Kidney glomerular epithelial cell (primary cell): ENCODE measurements around the gene CD36.

Source experiments
- DNase-seq: peaks from one replicate; lab custom pipeline; 2025; lab: John Stamatoyannopoulos, UW

Gene CD36

DNA sequence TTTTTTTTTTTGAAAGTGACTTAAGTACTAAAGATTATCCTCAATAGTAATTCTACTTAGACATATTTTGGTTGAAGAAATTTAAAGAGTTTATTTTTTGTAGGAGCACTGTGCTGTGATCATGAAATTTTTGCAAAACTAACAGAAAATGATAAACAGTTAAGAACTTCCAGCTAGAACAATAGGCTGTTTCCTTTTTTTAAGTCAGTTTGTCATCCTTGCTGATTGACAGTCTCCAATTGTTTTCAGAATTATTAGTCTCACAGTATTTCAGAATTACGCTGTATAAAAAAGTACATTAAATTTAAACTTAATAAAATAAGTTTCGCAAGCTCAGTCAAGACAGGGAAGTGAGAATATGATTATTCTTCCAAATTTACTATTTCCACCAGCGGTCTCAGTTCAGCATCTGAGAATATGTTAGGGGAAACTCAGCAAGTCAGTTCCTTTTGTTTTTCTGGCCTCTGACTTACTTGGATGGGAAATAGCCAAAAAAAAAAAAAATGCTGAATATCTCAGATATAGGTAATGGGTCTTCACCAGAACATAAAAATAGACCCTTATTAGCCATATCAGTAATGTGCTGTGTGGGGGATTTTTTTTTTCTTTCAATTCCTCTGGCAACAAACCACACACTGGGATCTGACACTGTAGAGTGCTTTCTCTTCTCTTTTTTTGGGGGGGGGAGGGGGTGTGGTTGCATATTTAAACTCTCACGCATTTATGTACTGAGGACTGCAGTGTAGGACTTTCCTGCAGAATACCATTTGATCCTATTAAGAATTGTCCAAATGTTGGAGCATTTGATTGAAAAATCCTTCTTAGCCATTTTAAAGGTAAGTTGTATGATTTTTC, at the start of gene CD36:
Gene CD36, plus strand, starts transcription at position 732 of the 855 bp plus-strand sequence. CDS start 8,099 bp downstream, outside the sequence.
- DNase-seq: no peak

DNA sequence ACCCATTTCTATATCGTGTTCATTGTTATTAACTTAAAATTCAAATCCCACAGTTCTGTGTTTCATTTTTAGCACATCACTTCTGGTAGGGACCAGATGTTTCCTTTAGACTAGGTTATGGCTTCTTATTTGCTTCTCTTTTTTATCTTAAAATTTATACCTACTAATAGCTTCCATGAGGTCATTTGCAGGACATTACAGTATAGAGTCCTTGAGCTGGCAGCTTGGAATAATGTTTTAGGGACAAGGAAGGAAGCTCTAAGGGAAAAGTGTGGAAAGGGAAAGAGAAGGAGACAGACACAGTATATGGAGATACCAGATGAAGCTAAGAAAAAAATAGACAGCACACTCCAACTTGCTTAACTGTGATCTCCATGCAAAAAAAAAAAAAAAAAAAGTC, 48.8 kb upstream of the CD36 start:
- DNase-seq: no peak

DNA sequence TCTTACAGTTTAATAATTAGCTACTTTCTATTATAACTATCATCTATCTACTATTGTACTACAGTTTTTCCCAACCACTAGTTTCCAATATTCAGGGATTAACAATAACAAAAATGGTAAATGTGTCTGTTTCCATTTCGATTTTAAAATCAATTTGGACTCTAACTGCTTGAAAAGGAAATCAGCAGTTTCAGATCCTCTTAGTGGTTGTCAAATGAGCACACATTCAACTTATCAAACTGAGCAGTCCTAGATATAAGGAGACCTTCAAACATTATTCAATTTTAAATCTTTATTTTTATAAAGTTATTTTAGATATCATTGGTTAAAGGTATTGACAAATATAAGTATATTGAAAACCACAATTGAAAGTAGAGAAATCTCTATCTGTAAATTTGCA, 46.8 kb upstream of the CD36 start:
- no peak for DNase-seq

DNA sequence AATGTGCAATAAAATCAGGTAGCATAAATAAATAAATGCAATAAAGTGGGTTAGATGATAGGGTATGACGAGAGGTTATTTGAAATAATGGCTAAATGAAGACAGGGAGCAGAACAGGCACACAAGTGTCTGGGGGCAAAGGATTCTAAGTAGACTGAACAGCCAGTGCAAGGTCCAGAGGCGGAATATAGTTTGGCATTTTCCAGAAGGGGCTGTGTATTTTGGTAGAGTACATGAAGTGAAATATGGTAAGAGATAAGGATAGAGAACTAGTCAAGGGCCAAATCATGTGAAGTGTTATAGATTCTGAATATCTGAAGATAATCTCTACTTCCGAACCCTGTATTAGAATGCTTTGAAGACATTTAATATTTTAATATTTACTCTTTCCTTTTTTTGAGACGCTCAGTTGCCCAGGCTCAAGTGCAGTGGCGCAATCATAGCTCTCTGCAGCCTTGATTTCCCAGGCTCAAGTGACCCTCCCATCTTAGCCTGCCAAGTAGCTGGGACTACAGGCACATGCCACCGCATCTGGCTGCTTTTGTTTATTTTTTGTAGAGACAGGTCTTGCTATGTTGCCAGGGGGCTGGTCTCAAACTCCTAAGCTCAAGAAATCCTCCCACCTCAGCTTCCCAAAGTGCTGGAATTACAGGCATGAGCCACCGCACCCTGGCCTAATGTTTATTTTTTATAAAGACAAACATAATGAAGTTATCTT, 44.4 kb upstream of the CD36 start:
- DNase-seq: no peak

DNA sequence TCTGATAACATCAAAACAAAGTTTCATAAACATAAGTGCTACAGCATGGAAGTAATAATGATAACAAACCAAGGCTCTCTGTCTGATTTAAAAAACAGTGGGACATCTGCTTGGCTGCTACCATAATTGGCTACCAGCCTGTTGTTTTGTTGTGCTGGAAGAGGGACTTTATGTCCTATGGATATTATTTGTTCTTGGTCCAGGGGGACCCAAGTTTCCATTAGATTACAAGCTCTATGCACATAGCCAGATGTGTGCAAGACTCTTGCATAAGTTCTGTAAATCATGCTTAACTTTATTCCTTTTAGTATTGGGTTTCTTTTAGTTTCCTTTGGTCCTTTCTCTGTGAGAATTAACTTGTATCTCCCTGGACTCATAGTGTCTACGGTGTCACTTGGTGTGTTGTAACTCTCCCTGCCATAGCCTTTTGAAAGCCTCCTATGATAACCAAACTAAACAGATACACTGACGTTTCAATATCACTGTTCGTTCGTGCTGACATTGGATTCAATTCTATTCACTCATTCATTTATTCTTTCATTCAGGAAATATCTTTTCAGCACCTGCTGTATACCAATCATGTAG, 41.4 kb upstream of the CD36 start:
- DNase-seq: no peak

DNA sequence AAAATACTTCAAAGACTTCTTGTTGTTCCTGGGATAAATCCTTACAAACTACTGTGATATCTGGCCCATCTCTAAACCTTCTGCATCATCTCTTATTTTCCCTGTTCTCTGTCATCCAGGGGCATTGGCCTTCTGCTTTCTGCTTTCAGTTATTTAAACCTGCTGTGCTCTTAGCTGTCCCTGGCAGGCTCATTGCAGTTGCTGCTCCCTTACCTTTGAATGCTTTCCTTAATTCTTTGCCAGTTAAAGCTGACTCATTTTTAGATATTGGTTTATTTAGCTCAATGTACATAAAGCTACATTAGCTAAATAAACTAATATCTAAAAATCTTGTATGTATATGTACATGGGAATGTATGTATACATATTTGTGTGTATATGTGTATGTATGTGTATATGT, 40.6 kb upstream of the CD36 start:
- DNase-seq: no peak

DNA sequence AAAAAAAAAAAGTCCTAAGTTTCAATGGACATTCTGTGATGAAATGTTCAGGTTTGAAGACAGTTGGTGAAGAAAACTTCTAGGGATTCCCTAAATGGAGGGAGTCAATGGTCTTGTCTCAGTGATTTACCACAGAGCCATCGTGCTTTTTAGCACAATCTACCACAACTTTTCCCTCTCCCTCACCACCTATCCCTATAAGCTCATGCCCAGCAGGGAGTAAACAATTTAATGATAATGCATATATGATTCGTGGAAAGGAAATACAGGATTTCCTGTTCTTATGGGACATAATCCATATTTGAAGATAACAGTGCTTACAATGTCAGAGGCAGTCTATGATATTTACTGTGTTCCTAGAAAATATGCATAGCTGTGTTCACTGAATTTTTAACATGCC, 38.4 kb upstream of the CD36 start:
- DNase-seq: no peak

DNA sequence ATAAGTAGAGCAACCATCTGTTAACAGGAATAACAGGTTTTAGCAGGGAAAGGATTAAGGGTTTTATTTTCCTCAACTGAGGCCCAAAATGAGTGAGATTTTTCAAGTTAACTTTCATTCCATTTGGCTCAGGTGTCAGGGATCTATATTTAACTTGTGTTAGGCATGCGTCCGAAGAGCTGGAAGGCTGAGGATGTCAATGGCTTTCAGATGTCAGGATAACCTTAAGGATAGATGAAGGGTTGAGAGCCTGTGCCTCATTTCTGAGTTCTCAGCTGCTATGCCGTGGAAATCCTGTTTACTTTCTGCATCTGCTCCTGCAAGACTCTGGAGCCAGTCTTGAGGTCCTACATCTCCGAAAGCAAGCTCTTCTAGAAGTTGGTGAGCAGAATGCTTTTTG, 36.4 kb upstream of the CD36 start:
- no peak for DNase-seq

DNA sequence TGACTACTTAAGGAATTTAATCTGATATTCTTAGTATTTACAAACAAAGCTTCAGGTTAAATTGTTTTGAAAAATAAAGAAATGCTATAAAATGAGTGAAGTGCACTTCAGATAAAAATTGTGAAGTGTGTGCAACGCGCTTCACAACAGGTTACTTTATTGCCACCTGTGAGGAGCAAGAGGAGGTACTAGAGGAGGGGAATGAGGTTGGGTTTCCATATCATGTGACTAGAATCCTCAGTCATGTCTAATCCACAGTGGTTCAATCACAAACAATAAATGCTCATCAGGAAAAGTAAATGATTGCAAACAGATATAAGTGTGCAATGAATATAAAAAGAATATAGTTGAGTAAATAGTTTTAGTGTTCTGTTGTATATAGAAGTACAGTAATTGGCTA, 34.5 kb upstream of the CD36 start:
- DNase-seq: no peak

DNA sequence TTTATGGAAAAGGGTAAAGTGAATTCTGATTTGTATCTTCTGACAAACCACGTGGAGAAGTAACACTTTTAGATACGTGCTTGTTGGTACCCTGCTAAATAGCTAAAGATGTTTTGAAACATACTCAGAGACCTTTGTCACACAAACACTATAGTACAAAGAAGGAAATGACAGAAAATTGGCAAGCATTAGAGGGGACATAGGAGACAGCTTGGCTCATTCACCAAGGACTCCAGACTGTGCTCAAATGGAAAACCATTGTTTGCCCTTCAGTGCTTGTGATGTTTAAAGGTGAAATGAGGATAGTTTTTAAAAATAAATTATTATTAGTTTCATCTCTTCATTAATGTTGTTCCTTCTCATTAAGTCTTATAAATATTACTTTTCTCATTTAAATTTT, 34.0 kb upstream of the CD36 start:
- no peak for DNase-seq

DNA sequence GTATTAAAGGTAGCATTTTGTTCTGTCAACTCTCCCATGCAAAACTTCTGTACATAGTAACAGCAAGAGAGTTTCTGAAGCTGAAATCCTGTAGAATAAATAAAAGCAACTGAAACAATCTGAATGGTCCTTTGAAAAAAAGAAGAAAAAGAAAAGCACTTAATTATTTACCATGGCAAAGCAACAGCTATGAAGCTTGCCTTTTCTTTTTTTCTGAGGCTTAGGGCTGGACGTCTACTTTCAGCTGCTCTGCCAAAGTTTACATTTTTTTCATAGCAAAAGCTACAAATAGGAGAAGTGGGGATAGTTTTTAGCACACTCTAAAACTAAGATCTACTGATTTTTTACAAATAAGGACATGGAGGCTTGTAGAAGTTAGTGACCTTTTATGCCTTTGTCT, 31.3 kb upstream of the CD36 start:
- no peak for DNase-seq

DNA sequence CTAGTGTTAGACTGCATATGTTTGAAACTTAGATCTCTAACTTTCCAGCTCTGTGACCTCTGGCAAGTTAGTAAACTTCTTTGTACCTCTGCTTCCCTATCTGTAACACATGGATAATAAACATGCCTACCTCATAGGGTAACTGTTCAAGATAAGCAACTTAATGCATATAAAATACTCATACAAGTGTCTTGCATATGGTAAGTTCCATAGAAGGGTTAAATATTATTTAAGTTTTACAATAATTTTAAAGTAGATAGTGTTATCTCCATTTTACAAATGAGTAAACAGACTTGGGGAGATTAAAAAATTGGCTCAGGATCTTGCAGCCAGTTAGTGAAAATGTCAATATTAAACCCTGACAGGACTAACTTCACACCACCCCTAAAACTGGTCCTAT, 30.1 kb upstream of the CD36 start:
- no peak for DNase-seq

DNA sequence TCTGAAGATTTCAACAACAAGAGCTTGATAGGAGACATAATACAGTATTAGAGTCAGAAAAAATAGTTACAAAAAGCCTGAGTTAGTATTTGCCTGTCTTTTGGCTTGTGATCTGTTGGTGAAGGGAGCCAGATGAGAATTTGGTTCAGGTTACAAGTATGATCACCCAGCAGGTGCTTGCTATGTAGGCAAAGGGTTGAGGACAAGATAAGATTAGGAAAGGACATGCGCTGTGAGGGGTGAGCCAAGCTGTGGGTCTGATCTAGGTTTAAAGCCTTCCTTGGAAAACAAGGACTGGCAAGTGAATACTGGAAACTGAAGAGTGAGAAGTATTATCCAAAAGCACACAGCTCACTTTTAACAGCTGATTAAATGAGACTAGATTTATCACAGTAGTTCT, 28.7 kb upstream of the CD36 start:
- no peak for DNase-seq

DNA sequence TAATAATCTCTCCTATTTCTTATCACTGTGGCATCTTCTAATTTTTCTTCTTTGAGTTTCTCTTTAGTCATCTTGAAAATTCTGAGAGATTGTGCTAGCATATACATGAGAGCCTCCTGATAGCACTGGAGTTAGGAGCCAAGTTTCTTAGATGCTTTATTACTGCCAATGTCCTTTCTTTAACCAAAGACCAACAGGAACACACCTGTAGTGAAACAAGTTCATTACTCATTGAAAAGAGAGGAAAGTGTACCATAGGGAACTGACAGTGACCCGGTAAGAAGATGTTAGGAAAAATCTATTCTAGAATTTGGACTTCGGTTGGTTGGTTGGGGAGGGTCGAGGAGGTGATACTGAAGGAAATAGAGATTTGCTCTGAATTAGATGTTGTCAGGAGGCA, 27.1 kb upstream of the CD36 start:
- no peak for DNase-seq

DNA sequence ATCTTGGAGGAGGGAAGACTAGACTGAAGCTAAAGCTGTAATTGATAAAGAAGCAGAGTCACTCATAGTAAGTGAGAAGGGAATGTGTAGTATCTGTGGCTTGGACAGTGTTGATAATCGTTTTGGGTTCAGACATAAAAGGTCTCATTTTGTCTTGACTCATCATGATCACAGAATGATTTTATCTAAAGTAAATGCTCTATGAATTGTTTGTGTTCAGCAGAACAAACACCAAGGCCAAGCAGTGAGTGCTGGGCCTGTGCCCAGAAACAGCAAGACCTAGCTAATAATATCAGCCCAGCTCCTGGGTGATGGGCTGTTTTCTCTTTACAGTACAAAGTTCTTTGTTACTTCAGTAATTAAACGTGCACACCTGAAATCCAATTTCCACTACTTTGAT, 26.7 kb upstream of the CD36 start:
- DNase-seq: peak; percentile 20

DNA sequence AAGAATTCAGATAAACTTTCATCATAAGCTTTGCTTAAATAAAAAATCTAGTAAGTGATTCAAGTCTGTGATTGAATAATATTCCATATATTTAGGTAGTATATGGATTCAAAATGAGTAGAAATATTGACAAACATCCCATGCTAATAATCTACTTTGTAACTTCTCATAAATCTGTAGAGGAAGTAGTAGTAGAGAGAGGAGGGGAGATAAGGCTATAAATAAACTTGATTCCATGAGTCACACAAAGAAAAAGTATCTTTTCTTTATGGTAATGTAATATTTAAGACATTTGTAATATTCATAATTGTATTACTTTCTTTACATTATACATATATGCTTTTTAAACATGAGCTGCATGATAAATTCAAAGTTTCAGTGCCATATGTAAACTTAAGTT, 25.6 kb upstream of the CD36 start:
- no peak for DNase-seq

DNA sequence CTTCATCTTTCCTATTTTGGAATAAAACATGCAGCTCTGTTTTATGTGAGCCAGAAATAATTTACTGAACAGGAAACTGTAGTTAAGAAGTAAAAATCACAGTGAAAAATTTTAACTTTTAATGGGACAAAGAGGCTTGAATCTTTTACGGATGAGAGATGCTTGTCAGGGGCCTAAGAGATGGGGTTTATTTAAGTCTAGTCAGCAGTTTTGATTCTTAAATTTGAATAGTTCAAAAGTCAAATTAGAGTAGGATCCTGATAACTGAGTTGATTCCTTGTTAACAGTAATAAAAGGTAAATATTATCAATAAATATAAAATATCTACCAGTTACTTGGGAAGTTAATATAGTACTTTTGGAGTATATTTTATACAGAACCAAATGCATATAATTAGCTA, 24.9 kb upstream of the CD36 start:
- DNase-seq: no peak

DNA sequence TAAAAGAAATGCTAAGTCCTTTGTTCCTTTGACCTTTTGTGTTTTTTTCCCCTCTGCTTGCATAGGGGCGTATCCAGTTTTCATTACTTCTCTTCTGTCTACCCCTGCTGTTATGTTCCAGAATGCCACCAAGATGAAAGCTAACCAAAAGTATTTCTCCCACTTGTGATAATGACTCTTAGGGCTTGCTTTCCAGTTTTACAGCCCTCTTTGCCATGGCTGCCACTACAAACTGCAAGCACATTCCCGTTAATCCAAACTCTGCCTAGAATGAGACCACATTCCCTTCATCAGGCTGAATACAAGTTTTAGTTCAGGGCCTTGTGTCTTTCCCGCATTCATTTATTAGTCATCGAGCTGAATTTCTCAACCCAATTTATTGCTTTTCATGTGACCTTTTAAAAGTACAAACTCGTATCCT, 23.6 kb upstream of the CD36 start:
- DNase-seq: no peak

DNA sequence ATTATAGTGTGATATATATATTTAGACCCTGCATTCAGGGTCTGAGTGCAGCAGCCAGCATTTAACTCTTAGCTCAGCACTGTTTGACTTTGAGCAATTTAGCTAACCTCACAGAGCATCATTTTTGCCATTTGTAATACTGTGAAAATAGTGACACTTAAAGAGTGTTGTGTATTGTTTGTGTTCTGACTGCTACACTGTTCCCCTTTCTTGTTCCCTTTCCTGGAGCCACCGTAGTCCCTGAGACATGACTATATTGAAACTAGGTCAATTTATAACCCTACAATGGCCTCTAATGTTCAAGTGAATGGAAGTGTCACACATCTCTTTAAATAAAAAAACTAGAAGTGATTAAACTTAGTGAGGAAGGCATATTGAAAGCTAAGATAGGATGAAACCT, 20.3 kb upstream of the CD36 start:
- DNase-seq: no peak

DNA sequence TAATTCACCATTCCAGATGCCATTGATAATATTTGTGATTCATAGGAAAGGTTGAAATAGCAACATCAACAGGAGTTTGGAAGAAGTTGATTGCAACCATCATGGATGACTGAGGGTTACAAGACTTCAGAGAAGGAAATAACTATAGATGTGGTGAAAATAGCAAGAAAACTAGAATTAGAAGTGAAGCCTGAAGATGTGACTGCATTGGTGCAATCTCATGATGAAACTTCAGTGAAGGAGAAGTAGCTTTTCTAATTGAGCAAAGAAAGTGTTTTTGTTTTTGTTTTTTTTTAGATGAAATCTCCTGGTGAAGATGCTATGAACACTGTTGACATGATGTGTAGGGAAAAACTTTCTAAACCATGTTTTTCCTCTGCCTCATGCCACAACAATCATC, 18.7 kb upstream of the CD36 start:
- DNase-seq: no peak

DNA sequence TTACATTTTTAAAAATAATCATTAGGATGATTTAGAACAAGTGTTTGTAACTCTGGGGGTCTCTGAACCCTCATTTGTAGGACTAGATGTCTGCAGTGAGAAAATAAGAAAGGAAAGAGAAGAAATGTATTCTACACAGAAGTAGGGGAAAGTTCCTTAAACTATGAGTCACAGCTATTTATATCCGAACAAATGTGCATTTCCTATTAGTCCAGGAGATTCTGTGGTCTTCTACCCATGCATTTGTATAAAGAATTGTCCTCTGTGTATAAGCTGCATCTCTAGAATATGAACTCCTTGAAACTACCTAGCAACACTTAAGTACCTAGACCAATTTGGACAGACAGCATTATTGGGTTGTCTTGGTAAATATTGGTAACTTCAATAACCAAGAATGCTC, 15.9 kb upstream of the CD36 start:
- no peak for DNase-seq

DNA sequence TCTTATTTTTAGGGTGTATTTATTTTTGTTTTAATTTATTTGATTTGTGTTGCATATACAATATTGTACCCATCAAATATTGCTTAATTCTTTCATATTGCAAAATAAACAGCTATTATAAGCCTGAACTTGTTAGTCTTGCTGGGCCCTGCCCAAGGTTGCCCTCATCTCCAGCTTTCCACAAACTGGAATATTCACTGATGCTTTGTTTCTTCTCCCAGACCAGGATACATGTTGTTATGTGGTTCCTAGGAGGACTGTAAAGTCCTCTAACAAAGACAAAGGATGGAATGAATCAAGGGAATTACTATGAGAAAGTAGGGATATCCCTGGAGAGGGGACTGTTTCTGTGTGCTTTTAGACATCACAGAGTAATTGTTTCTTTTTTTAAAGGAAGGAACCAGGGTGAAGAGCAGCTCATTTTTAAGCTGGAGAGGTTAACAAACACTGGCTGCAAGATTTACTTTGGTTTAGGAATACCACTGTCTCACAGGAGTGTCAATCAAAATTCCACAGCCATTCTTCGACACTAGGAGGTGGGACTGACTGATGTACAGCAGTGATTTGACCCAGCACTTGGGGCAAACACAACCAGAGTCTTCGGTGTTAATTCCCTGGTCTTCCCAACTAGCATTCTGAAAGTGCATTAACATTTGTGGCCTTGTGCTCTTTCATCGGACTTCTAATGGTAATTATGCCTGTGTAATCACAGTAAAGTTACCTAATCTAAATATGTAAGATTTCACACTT, 14.8 kb upstream of the CD36 start:
- no peak for DNase-seq

DNA sequence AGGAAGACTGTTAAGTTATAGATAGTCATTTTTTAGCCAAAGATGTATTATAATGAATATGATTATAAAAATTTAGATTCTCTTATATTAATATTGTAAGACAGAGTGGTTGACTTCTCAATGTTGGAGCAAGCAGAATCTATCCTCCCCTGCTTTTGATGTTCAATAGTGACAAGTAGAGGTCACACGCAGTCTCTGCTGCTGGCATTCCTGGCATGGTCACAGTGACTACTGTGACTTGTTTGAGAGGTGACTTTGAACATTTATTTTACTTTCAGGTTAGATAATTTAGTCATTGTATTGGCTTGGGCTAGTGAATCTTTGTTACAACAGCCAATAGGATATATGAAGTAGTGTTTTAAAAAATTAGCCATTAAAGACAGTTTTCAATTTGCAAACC, 13.7 kb upstream of the CD36 start:
- DNase-seq: no peak
